Activated B cell treated with CpG ODN at 0.5 μM for 24 hours (primary cell): ENCODE data around the gene ST7L. TPM values are rescaled to one million over a fixed set of nuclear protein-coding genes. Genes with fewer than 3 reads are reported as not detected.

Source experiments
- ATAC-seq: fragments of 200-7000 bp; cut with Tn5 transposase; one replicate; pipeline ENCODE4 v1.10.0; 2021; ENCODE audit warnings: low read depth, mild to moderate bottlenecking, moderate library complexity
- CTCF ChIA-PET: fragments of 350-600 bp; sonication (Branson Sonifier 250); formaldehyde crosslinking; loops from one replicate; lab custom pipeline; 2021; ENCODE audit warnings: antibody characterized with exemption; lab: Charles Lee
- POLR2A ChIA-PET: fragments of 350-600 bp; sonication (Branson Sonifier 250); formaldehyde crosslinking; loops from one replicate; lab custom pipeline; 2021; ENCODE audit warnings: antibody characterized with exemption; lab: Charles Lee
- DNase-seq: peaks from one replicate; pipeline ENCODE4 v3.0.0; 2022
- H3K27ac Mint-ChIP-seq: one replicate; pipeline ENCODE4 v1.8.0; 2020; ENCODE audit warnings: mixed read lengths
- H3K27me3 Mint-ChIP-seq: one replicate; pipeline ENCODE4 v1.8.0; 2021; ENCODE audit warnings: mixed read lengths
- H3K36me3 Mint-ChIP-seq: one replicate; pipeline ENCODE4 v1.8.0; 2021; ENCODE audit warnings: low read depth, mixed read lengths
- H3K4me1 Mint-ChIP-seq: one replicate; pipeline ENCODE4 v1.8.0; 2021; ENCODE audit warnings: mixed read lengths
- H3K4me3 Mint-ChIP-seq: one replicate; pipeline ENCODE4 v1.8.0; 2020; ENCODE audit warnings: mild to moderate bottlenecking, mixed read lengths
- H3K9me3 Mint-ChIP-seq: one replicate; pipeline ENCODE4 v1.8.0; 2020; ENCODE audit warnings: mixed read lengths
- intact Hi-C: fragments of 100-400 bp; cut with micrococcal nuclease; formaldehyde crosslinking; loops from one replicate; pipeline ENCODE4 v1.15.1; 2024
- total RNA-seq: library from RNA; stranded (reverse); gene quantifications from 2 replicates; pipeline ENCODE4 v1.2.3, GENCODE V29; 2022
- TF ChIP-seq, protein P1 (sequence below): fragments of 200-600 bp; IDR thresholded peaks from one replicate; pipeline ENCODE4 v1.8.0; 2022; ENCODE audit warnings: antibody characterized with exemption, mild to moderate bottlenecking

ST7L gene
- total RNA-seq, 1 donor from 2014 or later, result 13.8 TPM

DNA sequence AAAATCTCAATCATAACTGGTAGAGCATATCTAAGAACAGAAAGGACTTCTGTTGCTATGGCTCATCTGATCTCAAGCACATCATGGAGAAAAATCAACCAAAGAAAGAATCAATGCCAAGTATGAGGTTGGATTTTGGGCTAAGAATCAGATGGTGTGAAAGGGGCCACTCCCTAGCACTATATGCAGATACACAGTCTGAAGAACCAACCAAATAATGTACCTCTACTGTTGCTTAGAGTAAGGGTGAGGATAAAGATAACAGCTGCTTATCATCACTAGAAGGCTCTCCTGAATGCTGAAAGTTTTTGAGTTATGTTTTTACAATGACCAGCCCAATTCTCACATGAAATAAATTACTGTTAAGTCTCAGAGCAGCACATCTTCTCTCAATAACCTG is 35.6 kb downstream of the ST7L start:
- Mint-ChIP-seq H3K36me3 (peaks cover 19% of the 10 kb centered on the region), H3K27me3 (no peaks in the 10 kb centered on the region)
- CTCF ChIA-PET, result interaction anchor here (1.0 kb wide), 1 partner anchor 82 kb away, joined by 3 read pairs; no protein-coding TSS in a partner anchor

DNA sequence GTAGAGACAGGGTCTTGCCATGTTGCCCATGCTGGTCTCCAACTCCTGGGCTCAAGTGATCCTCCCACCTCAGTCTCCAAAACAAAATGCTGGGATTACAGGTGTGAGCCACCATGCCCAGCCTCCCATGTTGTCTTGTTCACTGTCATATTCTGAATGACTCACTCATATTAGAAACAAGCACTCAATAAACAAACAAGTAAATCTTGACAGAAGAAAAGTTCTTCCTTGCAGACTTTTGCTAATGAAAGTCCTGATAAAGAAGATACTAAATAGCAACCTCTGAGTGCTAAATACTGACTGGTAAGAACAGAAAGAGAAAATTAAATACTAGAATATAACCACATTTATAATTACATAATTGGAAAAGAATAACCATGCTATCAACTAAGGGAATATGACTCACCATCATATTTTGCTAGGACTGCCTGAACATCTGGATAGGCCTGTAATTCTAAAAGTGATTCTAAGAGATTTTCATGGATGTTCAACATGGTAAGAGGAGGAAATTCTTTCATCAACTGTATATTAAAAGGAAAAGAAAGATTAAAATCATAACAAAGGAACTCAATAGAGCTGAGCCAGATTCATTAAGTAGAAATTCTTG is 37.3 kb downstream of the ST7L start:
- no peaks in the 10 kb centered on the region for H3K4me1 Mint-ChIP-seq
- DNase-seq, result no peak
- peaks cover 18% of the 10 kb centered on the region for H3K36me3 Mint-ChIP-seq
- H3K27ac Mint-ChIP-seq, result no peak overlapping the region
- intact Hi-C loops, result no loop called here
- H3K4me3 Mint-ChIP-seq, result no peak overlapping the region
- no peaks in the 10 kb centered on the region for H3K9me3 Mint-ChIP-seq
- CTCF ChIA-PET, result interaction anchor here (0.7 kb wide), 1 partner anchor 10 kb away, joined by 3 read pairs; no protein-coding TSS in a partner anchor
- no peaks in the 10 kb centered on the region for H3K27me3 Mint-ChIP-seq
- ATAC-seq, result no peak
- TF ChIP-seq, protein P1, sequence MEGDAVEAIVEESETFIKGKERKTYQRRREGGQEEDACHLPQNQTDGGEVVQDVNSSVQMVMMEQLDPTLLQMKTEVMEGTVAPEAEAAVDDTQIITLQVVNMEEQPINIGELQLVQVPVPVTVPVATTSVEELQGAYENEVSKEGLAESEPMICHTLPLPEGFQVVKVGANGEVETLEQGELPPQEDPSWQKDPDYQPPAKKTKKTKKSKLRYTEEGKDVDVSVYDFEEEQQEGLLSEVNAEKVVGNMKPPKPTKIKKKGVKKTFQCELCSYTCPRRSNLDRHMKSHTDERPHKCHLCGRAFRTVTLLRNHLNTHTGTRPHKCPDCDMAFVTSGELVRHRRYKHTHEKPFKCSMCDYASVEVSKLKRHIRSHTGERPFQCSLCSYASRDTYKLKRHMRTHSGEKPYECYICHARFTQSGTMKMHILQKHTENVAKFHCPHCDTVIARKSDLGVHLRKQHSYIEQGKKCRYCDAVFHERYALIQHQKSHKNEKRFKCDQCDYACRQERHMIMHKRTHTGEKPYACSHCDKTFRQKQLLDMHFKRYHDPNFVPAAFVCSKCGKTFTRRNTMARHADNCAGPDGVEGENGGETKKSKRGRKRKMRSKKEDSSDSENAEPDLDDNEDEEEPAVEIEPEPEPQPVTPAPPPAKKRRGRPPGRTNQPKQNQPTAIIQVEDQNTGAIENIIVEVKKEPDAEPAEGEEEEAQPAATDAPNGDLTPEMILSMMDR, result no peak
- POLR2A ChIA-PET, result no interaction called here

More for the DNA sequence above, 35.6 kb downstream of the ST7L start:
- POLR2A ChIA-PET, result interaction anchor here (0.6 kb wide), 1 partner anchor 34 kb away, joined by 4 read pairs; no protein-coding TSS in a partner anchor
- intact Hi-C loops, result no loop called here
- Mint-ChIP-seq H3K27ac (no peak overlapping the region), H3K4me1 (no peaks in the 10 kb centered on the region), H3K4me3 (no peak overlapping the region), H3K9me3 (no peaks in the 10 kb centered on the region)
- no peak for DNase-seq
- TF ChIP-seq, protein P1, result no peak
- no peak for ATAC-seq

DNA sequence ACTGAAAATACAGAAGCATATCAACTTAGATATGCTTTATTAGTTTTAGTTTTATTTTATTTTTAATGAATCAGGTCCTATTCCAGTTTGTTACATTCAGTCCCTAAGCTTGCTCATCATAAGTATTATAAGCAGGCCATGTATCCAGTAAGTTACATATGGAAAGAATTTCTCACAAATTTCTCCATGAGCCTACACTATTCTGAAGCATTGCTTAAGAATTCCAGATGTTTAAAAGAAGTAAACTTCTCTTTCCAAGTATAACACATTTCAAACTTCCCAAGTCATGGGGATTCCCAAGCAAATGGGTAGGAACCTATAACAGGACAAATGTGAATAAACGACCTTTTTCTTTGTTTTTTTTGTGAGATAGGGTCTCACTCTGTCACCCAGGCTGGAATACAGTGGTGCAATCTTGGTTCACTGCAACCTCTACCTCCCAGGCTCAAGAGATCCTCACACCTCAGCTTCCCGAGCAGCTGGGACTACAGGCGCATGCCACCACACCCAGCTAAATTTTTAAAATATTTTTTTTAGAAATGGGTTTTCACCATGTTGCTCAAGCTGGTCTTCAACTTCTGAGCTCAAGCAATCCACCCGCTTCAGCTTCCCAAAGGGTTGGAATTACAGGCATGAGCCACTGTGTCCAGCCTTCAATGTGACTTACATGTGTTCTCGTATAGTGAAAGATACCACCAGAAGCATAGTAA is 39.0 kb downstream of the ST7L start:
- Mint-ChIP-seq H3K4me3 (no peak overlapping the region), H3K9me3 (no peaks in the 10 kb centered on the region), H3K27ac (no peak overlapping the region), H3K27me3 (no peaks in the 10 kb centered on the region), H3K4me1 (no peaks in the 10 kb centered on the region), H3K36me3 (peaks cover 30% of the 10 kb centered on the region)
- ATAC-seq (no peak), DNase-seq (no peak)
- TF ChIP-seq, protein P1, result no peak
- POLR2A ChIA-PET, result no interaction called here
- intact Hi-C loops, result no loop called here
- CTCF ChIA-PET, result no interaction called here

DNA sequence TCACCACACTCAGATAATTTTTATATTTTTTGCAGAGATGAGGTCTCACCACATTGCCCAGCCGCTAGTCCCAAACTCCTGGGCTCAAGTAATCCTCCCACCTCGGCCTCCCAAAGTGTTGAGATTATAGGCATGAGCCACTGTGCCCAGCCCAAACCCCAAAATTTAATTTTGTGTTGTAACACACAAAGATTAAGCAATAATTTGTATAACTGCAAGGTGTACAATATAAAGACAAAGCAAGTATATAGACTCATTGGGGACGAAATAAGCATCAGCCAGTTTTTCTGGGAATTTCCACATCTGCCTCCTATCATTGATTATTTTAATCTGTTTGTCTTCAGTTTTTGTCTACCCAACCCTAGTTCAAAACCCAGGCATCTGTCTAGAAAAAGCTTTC is 42.7 kb downstream of the ST7L start:
- CTCF ChIA-PET, result no interaction called here
- no peak overlapping the region for H3K4me3 Mint-ChIP-seq
- TF ChIP-seq, protein P1, result no peak
- DNase-seq (no peak), ATAC-seq (no peak)
- H3K9me3 Mint-ChIP-seq, result no peaks in the 10 kb centered on the region
- H3K4me1 Mint-ChIP-seq, result no peaks in the 10 kb centered on the region
- no peaks in the 10 kb centered on the region for H3K27me3 Mint-ChIP-seq
- intact Hi-C loops, result no loop called here
- peaks cover 39% of the 10 kb centered on the region for H3K36me3 Mint-ChIP-seq
- POLR2A ChIA-PET, result no interaction called here
- H3K27ac Mint-ChIP-seq, result no peak overlapping the region

DNA sequence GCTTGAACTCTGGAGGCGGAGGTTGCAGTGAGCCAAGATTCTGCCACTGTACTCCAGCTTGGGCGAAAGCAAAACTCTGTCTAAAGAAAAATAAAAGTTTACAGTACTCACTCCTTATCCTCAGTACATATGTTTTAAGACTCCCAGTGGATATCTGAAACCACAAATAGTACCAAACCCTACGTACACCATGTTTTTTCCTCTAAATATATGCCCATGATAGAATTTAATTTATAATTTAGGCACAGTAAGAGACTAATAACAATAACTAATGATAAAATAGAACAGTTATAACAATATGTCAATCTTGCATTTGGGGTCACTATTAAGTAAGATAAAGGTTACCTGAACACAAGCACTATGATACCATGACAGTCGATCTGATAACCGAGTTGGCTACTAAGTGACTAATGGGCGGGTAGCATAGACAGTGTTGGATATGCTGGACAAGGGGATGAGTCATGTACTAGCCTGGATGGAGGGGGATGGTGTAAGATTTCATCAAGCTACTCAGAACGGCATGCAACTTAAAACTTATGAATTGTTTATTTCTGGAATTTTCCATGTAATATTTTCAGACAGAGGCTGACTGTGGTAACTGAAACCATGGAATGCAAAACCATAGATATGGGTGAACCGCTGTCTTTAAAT is 43.7 kb downstream of the ST7L start:
- ATAC-seq (no peak), DNase-seq (no peak)
- Mint-ChIP-seq H3K27ac (no peak overlapping the region), H3K27me3 (no peaks in the 10 kb centered on the region), H3K9me3 (no peaks in the 10 kb centered on the region), H3K4me3 (no peak overlapping the region), H3K4me1 (no peaks in the 10 kb centered on the region), H3K36me3 (peaks cover 37% of the 10 kb centered on the region)
- TF ChIP-seq, protein P1, result no peak
- ChIA-PET CTCF (no interaction called here), POLR2A (no interaction called here)
- intact Hi-C loops, result no loop called here
